ENCODE results near the gene HAL. TPM values are rescaled to one million over a fixed set of nuclear protein-coding genes. Genes with fewer than 3 reads are reported as not detected.

HAL gene
- polyA plus RNA-seq, 1 donor (not counting 4 experiments of a cell fraction or from before 2014, with no cell fraction given) = 0.51 TPM

- TF ChIP-seq, protein P1, sequence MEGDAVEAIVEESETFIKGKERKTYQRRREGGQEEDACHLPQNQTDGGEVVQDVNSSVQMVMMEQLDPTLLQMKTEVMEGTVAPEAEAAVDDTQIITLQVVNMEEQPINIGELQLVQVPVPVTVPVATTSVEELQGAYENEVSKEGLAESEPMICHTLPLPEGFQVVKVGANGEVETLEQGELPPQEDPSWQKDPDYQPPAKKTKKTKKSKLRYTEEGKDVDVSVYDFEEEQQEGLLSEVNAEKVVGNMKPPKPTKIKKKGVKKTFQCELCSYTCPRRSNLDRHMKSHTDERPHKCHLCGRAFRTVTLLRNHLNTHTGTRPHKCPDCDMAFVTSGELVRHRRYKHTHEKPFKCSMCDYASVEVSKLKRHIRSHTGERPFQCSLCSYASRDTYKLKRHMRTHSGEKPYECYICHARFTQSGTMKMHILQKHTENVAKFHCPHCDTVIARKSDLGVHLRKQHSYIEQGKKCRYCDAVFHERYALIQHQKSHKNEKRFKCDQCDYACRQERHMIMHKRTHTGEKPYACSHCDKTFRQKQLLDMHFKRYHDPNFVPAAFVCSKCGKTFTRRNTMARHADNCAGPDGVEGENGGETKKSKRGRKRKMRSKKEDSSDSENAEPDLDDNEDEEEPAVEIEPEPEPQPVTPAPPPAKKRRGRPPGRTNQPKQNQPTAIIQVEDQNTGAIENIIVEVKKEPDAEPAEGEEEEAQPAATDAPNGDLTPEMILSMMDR (optimal IDR thresholded peaks at IDR 0.05 in 1 of 3, IDR thresholded peaks at IDR 0.05 in 1 of 3, conservative IDR thresholded peaks at IDR 0.05 in 1 of 3; ENCODE audit: extremely low read depth in 1 of 3, insufficient read depth in 2 of 3, low read length in 3 of 3) = no peak
- no peak for TF ChIP-seq EZH2 (IDR thresholded peaks at IDR 0.05; ENCODE audit: low read length)
- FAIRE-seq (no peak), DNase-seq (ENCODE audit: low read depth, low spot score) (no peak)
- no peak overlapping the region for H3K27ac ChIP-seq (ENCODE audit: control insufficient read depth, insufficient read depth, low read length)
- H3K9me3 ChIP-seq (ENCODE audit: control insufficient read depth, low read depth, low read length) = no peaks in the 10 kb centered on the region
- H3K4me1 ChIP-seq (ENCODE audit: control insufficient read depth, extremely low read depth, insufficient read depth, low read length) = peaks cover 4% of the 10 kb centered on the region
- dilution Hi-C loops (cut with MboI; ENCODE audit: extremely low pct_ligation_motif_present, low sequenced_read_pairs) = no loop called here
- no peaks in the 10 kb centered on the region for H3K9me1 ChIP-seq (ENCODE audit: control insufficient read depth, extremely low read depth, insufficient read depth, low read length)
- no peak overlapping the region for H3K4me3 ChIP-seq (ENCODE audit: control insufficient read depth in 2 of 3, extremely low read depth in 1 of 3, insufficient read depth in 2 of 3, low read depth in 1 of 3, low read length in 3 of 3)
- H3K4me2 ChIP-seq (ENCODE audit: control insufficient read depth, extremely low read depth, insufficient read depth, low read depth, low read length) = no peak overlapping the region
- no peaks in the 10 kb centered on the region for H3K27me3 ChIP-seq (ENCODE audit: control insufficient read depth, extremely low read depth, insufficient read depth, low read length)
- no peak overlapping the region for H2AFZ ChIP-seq (ENCODE audit: control insufficient read depth, low read length)
- H4K20me1 ChIP-seq (ENCODE audit: control insufficient read depth, extremely low read depth, insufficient read depth, low read length) = no peaks in the 10 kb centered on the region
- H3K79me2 ChIP-seq (ENCODE audit: control insufficient read depth, insufficient read depth, low read length) = no peaks in the 10 kb centered on the region
- H3K9ac ChIP-seq (ENCODE audit: control insufficient read depth, extremely low read depth, insufficient read depth, low read length) = no peak overlapping the region
- H3K36me3 ChIP-seq (ENCODE audit: control insufficient read depth in 2 of 2, extremely low read depth in 1 of 2, insufficient read depth in 2 of 2, low read length in 2 of 2) = no peaks in the 10 kb centered on the region
These were observed 21.8 kb downstream of the HAL start for GRCh38 chr12:95974358-95974757.

GRCh38 chr12:95972832-95973456 lies 23.2 kb downstream of the HAL start:
- dilution Hi-C loops (cut with MboI; ENCODE audit: extremely low pct_ligation_motif_present, low sequenced_read_pairs) = no loop called here
- DNase-seq (ENCODE audit: low read depth, low spot score) (no peak), FAIRE-seq (no peak)
- H3K4me2 ChIP-seq (ENCODE audit: control insufficient read depth, extremely low read depth, insufficient read depth, low read depth, low read length) = no peak overlapping the region
- H3K4me1 ChIP-seq (ENCODE audit: control insufficient read depth, extremely low read depth, insufficient read depth, low read length) = peaks cover 4% of the 10 kb centered on the region
- no peaks in the 10 kb centered on the region for H4K20me1 ChIP-seq (ENCODE audit: control insufficient read depth, extremely low read depth, insufficient read depth, low read length)
- H3K9me1 ChIP-seq (ENCODE audit: control insufficient read depth, extremely low read depth, insufficient read depth, low read length) = no peaks in the 10 kb centered on the region
- TF ChIP-seq, protein P1 (optimal IDR thresholded peaks at IDR 0.05 in 1 of 3, IDR thresholded peaks at IDR 0.05 in 1 of 3, conservative IDR thresholded peaks at IDR 0.05 in 1 of 3; ENCODE audit: extremely low read depth in 1 of 3, insufficient read depth in 2 of 3, low read length in 3 of 3) = no peak
- no peak for TF ChIP-seq EZH2 (IDR thresholded peaks at IDR 0.05; ENCODE audit: low read length)
- H3K9ac ChIP-seq (ENCODE audit: control insufficient read depth, extremely low read depth, insufficient read depth, low read length) = no peak overlapping the region
- no peaks in the 10 kb centered on the region for H3K36me3 ChIP-seq (ENCODE audit: control insufficient read depth in 2 of 2, extremely low read depth in 1 of 2, insufficient read depth in 2 of 2, low read length in 2 of 2)
- H3K9me3 ChIP-seq (ENCODE audit: control insufficient read depth, low read depth, low read length) = no peaks in the 10 kb centered on the region
- no peak overlapping the region for H3K27ac ChIP-seq (ENCODE audit: control insufficient read depth, insufficient read depth, low read length)
- no peak overlapping the region for H2AFZ ChIP-seq (ENCODE audit: control insufficient read depth, low read length)
- H3K27me3 ChIP-seq (ENCODE audit: control insufficient read depth, extremely low read depth, insufficient read depth, low read length) = no peaks in the 10 kb centered on the region
- no peaks in the 10 kb centered on the region for H3K79me2 ChIP-seq (ENCODE audit: control insufficient read depth, insufficient read depth, low read length)
- H3K4me3 ChIP-seq (ENCODE audit: control insufficient read depth in 2 of 3, extremely low read depth in 1 of 3, insufficient read depth in 2 of 3, low read depth in 1 of 3, low read length in 3 of 3) = no peak overlapping the region
